DND-41 (cell line): ENCODE measurements around the gene STK32B.

Experiments used
- EZH2 ChIP-seq: IDR thresholded peaks from 3 replicates; pipeline ENCODE4 v1.6.1; 2012; ENCODE audit warnings: borderline replicate concordance, low read depth, mild to moderate bottlenecking, moderate library complexity, low read length, inconsistent platforms; ENCODE audit not compliant: severe bottlenecking
- TF ChIP-seq, protein P1 (sequence below): IDR thresholded peaks from 2 replicates; pipeline ENCODE4 v1.5.1; 2012; ENCODE audit warnings: borderline replicate concordance, low read length, moderate library complexity, mild to moderate bottlenecking; ENCODE audit not compliant: poor library complexity, severe bottlenecking; ENCODE audit errors: extremely low read depth

DNA sequence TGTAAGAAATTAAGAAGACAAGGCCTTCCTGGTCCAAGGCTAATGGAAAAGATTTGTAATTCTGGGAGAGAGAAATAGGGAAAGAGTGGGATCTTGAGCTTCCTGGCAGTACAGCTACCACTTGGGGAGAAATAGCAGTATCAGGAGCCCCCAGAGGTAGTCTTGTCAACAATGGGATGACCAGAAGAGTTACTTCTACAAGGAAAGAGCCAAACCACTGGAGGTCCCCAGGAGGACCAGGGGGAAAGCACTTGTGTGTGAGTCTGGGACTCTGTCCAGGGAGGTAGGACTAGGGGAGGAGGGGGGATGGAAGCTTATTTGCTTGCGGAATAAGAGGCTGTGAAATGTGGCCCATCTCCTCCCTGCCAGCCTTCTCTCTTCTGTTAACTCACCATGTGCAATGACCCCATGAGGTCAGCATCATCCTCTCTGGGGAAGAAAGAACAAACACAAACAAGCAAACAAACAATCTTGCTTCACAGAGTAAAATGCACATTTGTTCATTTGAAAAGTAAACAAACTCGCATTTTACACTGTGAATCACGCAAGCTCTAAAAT is 160.1 kb downstream of the STK32B start:
- TF ChIP-seq, protein P1, sequence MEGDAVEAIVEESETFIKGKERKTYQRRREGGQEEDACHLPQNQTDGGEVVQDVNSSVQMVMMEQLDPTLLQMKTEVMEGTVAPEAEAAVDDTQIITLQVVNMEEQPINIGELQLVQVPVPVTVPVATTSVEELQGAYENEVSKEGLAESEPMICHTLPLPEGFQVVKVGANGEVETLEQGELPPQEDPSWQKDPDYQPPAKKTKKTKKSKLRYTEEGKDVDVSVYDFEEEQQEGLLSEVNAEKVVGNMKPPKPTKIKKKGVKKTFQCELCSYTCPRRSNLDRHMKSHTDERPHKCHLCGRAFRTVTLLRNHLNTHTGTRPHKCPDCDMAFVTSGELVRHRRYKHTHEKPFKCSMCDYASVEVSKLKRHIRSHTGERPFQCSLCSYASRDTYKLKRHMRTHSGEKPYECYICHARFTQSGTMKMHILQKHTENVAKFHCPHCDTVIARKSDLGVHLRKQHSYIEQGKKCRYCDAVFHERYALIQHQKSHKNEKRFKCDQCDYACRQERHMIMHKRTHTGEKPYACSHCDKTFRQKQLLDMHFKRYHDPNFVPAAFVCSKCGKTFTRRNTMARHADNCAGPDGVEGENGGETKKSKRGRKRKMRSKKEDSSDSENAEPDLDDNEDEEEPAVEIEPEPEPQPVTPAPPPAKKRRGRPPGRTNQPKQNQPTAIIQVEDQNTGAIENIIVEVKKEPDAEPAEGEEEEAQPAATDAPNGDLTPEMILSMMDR: no peak
- no peak for TF ChIP-seq EZH2
